Spleen (tissue), 11 donors: ENCODE results near the gene SORBS1. TPM values are rescaled to one million over a fixed set of nuclear protein-coding genes. Genes with fewer than 3 reads are reported as not detected.

Source experiments
- DNase-seq: peaks from one replicate; pipeline ENCODE4 v3.0.0-alpha.2; 2020
- H3K27ac ChIP-seq, 8 donors: fragments of 200-600 bp; sonication (generic) in 7 of 8; 1 replicate in 4 of 8; 2 replicates in 4 of 8; pipeline versions ENCODE4 v1.5.0 to v1.8.0; 2016 to 2021; ENCODE audit warnings: inconsistent platforms in 4 of 8, mild to moderate bottlenecking in 4 of 8, moderate library complexity in 1 of 8
- H3K27me3 ChIP-seq, 7 donors: fragments of 200-600 bp; sonication (generic) in 6 of 7; replicated peaks in 1 of 7; 1 replicate in 4 of 7; 2 replicates in 3 of 7; pipeline versions ENCODE4 v1.5.0 to v1.8.0; 2016 to 2021; ENCODE audit warnings: inconsistent platforms in 3 of 7, mild to moderate bottlenecking in 1 of 7
- H3K36me3 ChIP-seq, 6 donors: fragments of 200-600 bp; sonication (generic) in 5 of 6; 1 replicate in 4 of 6; 2 replicates in 2 of 6; pipeline versions ENCODE4 v1.5.0 to v1.8.0; 2016 to 2021; ENCODE audit warnings: inconsistent platforms in 2 of 6
- H3K4me1 ChIP-seq, 6 donors: fragments of 200-600 bp; sonication (generic) in 5 of 6; 1 replicate in 3 of 6; 2 replicates in 3 of 6; pipeline versions ENCODE4 v1.5.0 to v1.8.0; 2016 to 2021; ENCODE audit warnings: inconsistent platforms in 3 of 6
- H3K4me3 ChIP-seq, 8 donors: fragments of 200-600 bp; sonication (generic) in 7 of 8; 1 replicate in 4 of 8; 2 replicates in 4 of 8; pipeline versions ENCODE4 v1.5.0 to v1.8.0; 2016 to 2021; ENCODE audit warnings: inconsistent platforms in 4 of 8, mild to moderate bottlenecking in 4 of 8, moderate library complexity in 2 of 8
- H3K9me3 ChIP-seq, 8 donors: fragments of 200-600 bp; sonication (generic) in 7 of 8; 1 replicate in 4 of 8; 2 replicates in 4 of 8; pipeline versions ENCODE4 v1.5.0 to v1.8.0; 2016 to 2021; ENCODE audit warnings: inconsistent platforms in 4 of 8
- CTCF ChIP-seq, 11 experiments: fragments of 200-600 bp in 7 of 11; fragments of 450-650 bp in 4 of 11; sonication (generic) in 4 of 11; IDR thresholded peaks in 8 of 11; conservative IDR thresholded peaks in 3 of 11; 1 replicate in 7 of 11; 2 replicates in 4 of 11; pipeline versions ENCODE4 v1.4.0 to v1.8.0; 2016 to 2021; ENCODE audit warnings: antibody characterized with exemption in 11 of 11, inconsistent platforms in 4 of 11, mild to moderate bottlenecking in 1 of 11
- POLR2A ChIP-seq, 3 donors: fragments of 450-650 bp; IDR thresholded peaks; one replicate each; pipeline ENCODE4 v1.5.1; 2017; ENCODE audit warnings: antibody characterized with exemption in 3 of 3, mild to moderate bottlenecking in 1 of 3
- POLR2AphosphoS5 ChIP-seq, 3 donors: sonication (generic); formaldehyde crosslinking; IDR thresholded peaks; one replicate each; pipeline ENCODE4 v1.5.1; 2017; ENCODE audit warnings: antibody characterized with exemption in 3 of 3
- WGBS, 5 donors: extraction: QIAGEN DNeasy Blood & Tissue Kit in 3 of 5; methylation state at CpG; one replicate each; pipeline versions ENCODE4 v1.1.5 to v1.1.7; 2013 to 2018; 5-methylcytosine and 5-hydroxymethylcytosine counted together
- intact Hi-C: fragments of 100-400 bp; cut with DNase I; formaldehyde crosslinking; loops from one replicate; pipeline ENCODE4 v1.15.0; 2023; ENCODE audit warnings: low total_unique reads
- polyA plus RNA-seq, 3 donors: library from polyadenylated mRNA; stranded (reverse); fragments of 200-250 nt; gene quantifications; one replicate each; pipeline ENCODE4 v1.2.1, GENCODE V29; 2013
- total RNA-seq, 7 donors: library from RNA; depleted of rRNA in 3 of 7; stranded (reverse); fragments of >200 nt in 3 of 7; fragmentation: NEBNext Ultra II Directional in 4 of 7; extraction: Animal tissue kit (Norgen Biotek cat#: 25700) in 4 of 7; gene quantifications; one replicate each; pipeline versions ENCODE4 v1.1.0 to v1.2.1, GENCODE V29; 2016 to 2021
- donor health status: healthy with polysubstance abuse.
- donor health status: DM: no; HTN: no; CAD: no; lungs with moderate emphysema.
- donor health status: DM: no; HTN: no; CAD: no.
- donor health status: Bipolar disorder and iron deficiency.
- donor health status: healthy.
- donor health status: DM: no; HTN: no; CAD: no.
- donor health status: DM: yes; HTN: yes; CAD: no.

The SORBS1 gene
- total and polyA plus RNA-seq, 10 donors, result 2.8 to 30.8 (median 18.1) TPM

GRCh38 chr10:95542330-95542729 is 18.8 kb downstream of the SORBS1 start:
- 72 to 91% (median 81%) methylated on average over 4 of the region's 4 CpGs for WGBS, 5 donors
- TF ChIP-seq POLR2AphosphoS5 (IDR thresholded peaks at IDR 0.05), result no peak
- TF ChIP-seq CTCF (IDR thresholded peaks at IDR 0.05 in 8 of 11, conservative IDR thresholded peaks at IDR 0.05 in 3 of 11), result no peak
- no peak for TF ChIP-seq POLR2A (IDR thresholded peaks at IDR 0.05)
- Histone ChIP-seq H3K36me3 (no peaks in the 10 kb centered on the region), H3K4me3 (no peak overlapping the region), H3K9me3 (no peaks in the 10 kb centered on the region), H3K27me3 (no peaks in the 10 kb centered on the region), H3K27ac (no peak overlapping the region), H3K4me1 (peaks cover 0 to 20% (median 0%) of the 10 kb centered on the region in 6 donors)
- intact Hi-C loops, result no loop called here
- no peak for DNase-seq

GRCh38 chr10:95540514-95541052 is 20.6 kb downstream of the SORBS1 start:
- DNase-seq, result no peak
- 82 to 87% (median 84%) methylated on average over 2 of the region's 2 CpGs for WGBS, 5 donors
- no peaks in the 10 kb centered on the region for H3K36me3 ChIP-seq
- H3K4me3 ChIP-seq, result no peak overlapping the region
- intact Hi-C loops, result no loop called here
- no peaks in the 10 kb centered on the region for H3K9me3 ChIP-seq
- no peak overlapping the region for H3K27ac ChIP-seq
- peaks cover 0 to 20% (median 0%) of the 10 kb centered on the region in 6 donors for H3K4me1 ChIP-seq
- no peak for TF ChIP-seq CTCF (IDR thresholded peaks at IDR 0.05 in 8 of 11, conservative IDR thresholded peaks at IDR 0.05 in 3 of 11)
- TF ChIP-seq POLR2A (IDR thresholded peaks at IDR 0.05), result no peak
- TF ChIP-seq POLR2AphosphoS5 (IDR thresholded peaks at IDR 0.05), result no peak
- H3K27me3 ChIP-seq, result no peaks in the 10 kb centered on the region

GRCh38 chr10:95539560-95540284 is 21.4 kb downstream of the SORBS1 start:
- Histone ChIP-seq H3K36me3 (no peaks in the 10 kb centered on the region), H3K4me3 (no peak overlapping the region), H3K9me3 (no peaks in the 10 kb centered on the region), H3K27me3 (no peaks in the 10 kb centered on the region), H3K27ac (no peak overlapping the region), H3K4me1 (peaks cover 0 to 21% (median 0%) of the 10 kb centered on the region in 6 donors)
- 85 to 93% (median 88%) methylated on average over 7 of the region's 7 CpGs for WGBS, 5 donors
- intact Hi-C loops, result no loop called here
- no peak for DNase-seq
- TF ChIP-seq CTCF (IDR thresholded peaks at IDR 0.05 in 8 of 11, conservative IDR thresholded peaks at IDR 0.05 in 3 of 11), result no peak
- no peak for TF ChIP-seq POLR2AphosphoS5 (IDR thresholded peaks at IDR 0.05)
- TF ChIP-seq POLR2A (IDR thresholded peaks at IDR 0.05), result no peak

- Histone ChIP-seq H3K27ac (no peak overlapping the region), H3K27me3 (no peaks in the 10 kb centered on the region), H3K4me1 (peaks cover 0 to 25% (median 0%) of the 10 kb centered on the region in 6 donors), H3K36me3 (no peaks in the 10 kb centered on the region), H3K4me3 (no peak overlapping the region), H3K9me3 (no peaks in the 10 kb centered on the region)
- DNase-seq, result no peak
- intact Hi-C loops, result no loop called here
- no peak for TF ChIP-seq POLR2A (IDR thresholded peaks at IDR 0.05)
- no peak for TF ChIP-seq POLR2AphosphoS5 (IDR thresholded peaks at IDR 0.05)
- TF ChIP-seq CTCF (IDR thresholded peaks at IDR 0.05 in 8 of 11, conservative IDR thresholded peaks at IDR 0.05 in 3 of 11), result no peak
- WGBS, 5 donors, result 80 to 92% (median 91%) methylated on average over 5 of the region's 5 CpGs
These were observed 22.8 kb downstream of the SORBS1 start for GRCh38 chr10:95538412-95538811.
